ENCODE data around the gene PRPS1L1. TPM values are rescaled to one million over a fixed set of nuclear protein-coding genes. Genes with fewer than 3 reads are reported as not detected.

PRPS1L1 gene
- polyA plus RNA-seq, 1 experiment, result not detected

DNA sequence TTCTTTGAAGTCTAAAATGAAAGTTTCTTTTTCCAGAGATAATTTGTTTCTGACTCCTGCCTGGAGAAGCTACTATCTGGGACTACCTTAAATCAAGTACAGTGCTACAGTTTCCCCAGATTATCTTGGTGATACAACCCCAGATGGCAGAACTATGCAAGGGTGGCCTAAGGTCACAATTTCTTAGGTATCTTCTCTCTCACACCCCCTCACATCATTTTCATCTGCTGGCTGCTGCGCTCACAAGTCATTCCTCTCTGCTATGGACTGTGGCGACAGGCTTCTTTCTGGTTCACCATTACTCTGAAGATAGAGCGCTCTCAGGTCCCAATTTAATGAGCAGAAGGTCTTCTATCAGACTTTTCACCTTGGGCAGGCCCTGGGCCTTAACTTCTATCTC, 9.1 kb upstream of the PRPS1L1 start:
- Histone ChIP-seq H3K9me3 (ENCODE audit: control insufficient read depth, insufficient read depth, low read length) (no peaks in the 10 kb centered on the region; the same call in 1 of the 2 replicates), H3K4me3 (ENCODE audit: low read depth, low read length) (no peak overlapping the region), H3K27me3 (ENCODE audit: control insufficient read depth, insufficient read depth, low read length) (no peaks in the 10 kb centered on the region), H3K27ac (ENCODE audit: low read depth, low read length) (no peak overlapping the region)
- no peak for TF ChIP-seq CTCF (IDR thresholded peaks at IDR 0.05; ENCODE audit: low read depth, low read length)
- no peak for DNase-seq (ENCODE audit: low read depth, low spot score)
- ChIA-PET CTCF (no interaction called here), POLR2A (no interaction called here)

- H3K27ac ChIP-seq (ENCODE audit: low read depth, low read length), result no peak overlapping the region
- ChIA-PET POLR2A (interaction anchor here (1.3 kb wide), 1 partner anchor 550 kb away, joined by 3 read pairs; no protein-coding TSS in a partner anchor), CTCF (interaction anchor here (1.5 kb wide), 1 partner anchor 260 kb away, joined by 4 read pairs; no protein-coding TSS in a partner anchor)
- no peaks in the 10 kb centered on the region for H3K9me3 ChIP-seq (ENCODE audit: control insufficient read depth, insufficient read depth, low read length)
- H3K27me3 ChIP-seq (ENCODE audit: control insufficient read depth, insufficient read depth, low read length), result no peaks in the 10 kb centered on the region
- no peak for DNase-seq (ENCODE audit: low read depth, low spot score)
- TF ChIP-seq CTCF (IDR thresholded peaks at IDR 0.05; ENCODE audit: low read depth, low read length), result no peak
- no peak overlapping the region for H3K4me3 ChIP-seq (ENCODE audit: low read depth, low read length)
Observed at GRCh38 chr7:18030758-18031157, 3.1 kb upstream of the PRPS1L1 start.

DNA sequence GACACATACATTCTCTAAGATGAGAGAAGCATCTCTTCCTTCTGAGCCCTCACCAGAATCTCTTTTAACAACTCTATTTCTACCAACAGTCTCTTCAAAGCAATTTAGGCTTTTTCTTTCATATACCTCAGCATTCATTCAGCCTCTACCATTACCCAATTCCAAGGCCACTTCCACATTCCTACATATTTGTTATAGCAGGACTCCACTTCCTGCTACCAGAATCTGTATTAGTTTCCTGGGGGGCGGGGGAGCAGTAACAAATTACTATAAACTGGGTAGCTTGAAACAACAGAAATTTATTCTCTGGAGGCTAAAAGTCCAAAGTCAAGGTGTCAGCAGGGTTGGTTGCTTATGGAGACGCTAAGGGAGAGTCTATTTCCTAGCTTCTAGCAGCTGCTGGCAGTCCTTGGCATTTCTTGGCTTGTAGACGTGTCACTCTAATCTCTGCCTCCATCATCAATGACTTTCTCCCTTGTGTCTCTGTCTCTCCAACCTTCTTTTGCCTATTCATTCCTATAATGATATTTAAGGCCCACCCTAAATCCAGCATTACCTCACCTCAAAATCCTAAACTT, 7.4 kb downstream of the PRPS1L1 start:
- ChIA-PET POLR2A (no interaction called here), CTCF (no interaction called here)
- Histone ChIP-seq H3K27ac (ENCODE audit: low read depth, low read length) (no peak overlapping the region), H3K27me3 (ENCODE audit: control insufficient read depth, insufficient read depth, low read length) (no peaks in the 10 kb centered on the region), H3K9me3 (ENCODE audit: control insufficient read depth, insufficient read depth, low read length) (no peaks in the 10 kb centered on the region), H3K4me3 (ENCODE audit: low read depth, low read length) (no peak overlapping the region)
- TF ChIP-seq CTCF (IDR thresholded peaks at IDR 0.05; ENCODE audit: low read depth, low read length), result no peak
- DNase-seq (ENCODE audit: low read depth, low spot score), result no peak

DNA sequence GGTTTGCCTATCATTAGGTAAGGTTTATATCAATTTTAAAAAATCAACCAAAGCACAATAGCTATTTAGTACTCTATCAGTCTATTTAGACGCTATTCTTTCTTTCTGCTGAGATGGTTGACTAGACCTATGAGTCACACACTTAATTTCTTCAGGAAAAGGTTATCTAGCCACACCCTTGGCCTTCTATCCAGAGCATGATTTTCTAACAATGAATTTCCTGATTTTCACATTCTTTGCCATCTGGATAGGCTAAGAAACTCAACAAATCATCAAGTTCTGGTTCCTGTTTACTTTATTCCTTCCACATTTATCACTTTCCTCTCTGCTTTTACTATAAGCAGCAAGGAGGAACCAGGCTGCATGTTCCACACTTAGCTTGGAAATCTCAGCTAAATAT, 8.1 kb downstream of the PRPS1L1 start:
- ChIA-PET CTCF (interaction anchor here (0.5 kb wide), 1 partner anchor 35 kb away, joined by 5 read pairs; no protein-coding TSS in a partner anchor), POLR2A (no interaction called here)
- no peak for DNase-seq (ENCODE audit: low read depth, low spot score)
- TF ChIP-seq CTCF (IDR thresholded peaks at IDR 0.05; ENCODE audit: low read depth, low read length), result no peak
- Histone ChIP-seq H3K27me3 (ENCODE audit: control insufficient read depth, insufficient read depth, low read length) (no peaks in the 10 kb centered on the region), H3K27ac (ENCODE audit: low read depth, low read length) (no peak overlapping the region), H3K9me3 (ENCODE audit: control insufficient read depth, insufficient read depth, low read length) (no peaks in the 10 kb centered on the region), H3K4me3 (ENCODE audit: low read depth, low read length) (no peak overlapping the region)

GRCh38 chr7:18018296-18019215, 9.1 kb downstream of the PRPS1L1 start:
- ChIA-PET CTCF (interaction anchor here (0.5 kb wide), 1 partner anchor 36 kb away, joined by 5 read pairs; no protein-coding TSS in a partner anchor), POLR2A (no interaction called here)
- Histone ChIP-seq H3K27ac (ENCODE audit: low read depth, low read length) (peak overlapping the region; percentile 12), H3K27me3 (ENCODE audit: control insufficient read depth, insufficient read depth, low read length) (no peaks in the 10 kb centered on the region), H3K4me3 (ENCODE audit: low read depth, low read length) (no peak overlapping the region), H3K9me3 (ENCODE audit: control insufficient read depth, insufficient read depth, low read length) (no peaks in the 10 kb centered on the region)
- DNase-seq (ENCODE audit: low read depth, low spot score), result no peak
- TF ChIP-seq CTCF (IDR thresholded peaks at IDR 0.05; ENCODE audit: low read depth, low read length), result no peak
